DND-41 (cell line): ENCODE measurements around the gene WDR45.
"Not testable (repeated sequence)": the region's sequence is repeated elsewhere in the genome, so short reads cannot be mapped to it uniquely, and the experiment has no call there.

Source experiments
- ATAC-seq: fragments of 200-7000 bp; cut with Tn5 transposase; 3 replicates; pipeline ENCODE4 v1.9.1; 2021; ENCODE audit warnings: low read depth; ENCODE audit not compliant: insufficient read depth
- DNase-seq: peaks from one replicate; pipeline ENCODE4 v3.0.0-alpha.2; 2020
- H2AFZ ChIP-seq: 2 replicates; pipeline ENCODE4 v1.6.0; 2012; ENCODE audit warnings: low read depth, low read length
- H3K27ac ChIP-seq: 2 replicates; pipeline ENCODE4 v1.5.1; 2012; ENCODE audit warnings: low read length, inconsistent platforms
- H3K27me3 ChIP-seq: fragments of 200-600 bp; sonication (generic); 2 replicates; pipeline ENCODE4 v1.6.0; 2012; ENCODE audit warnings: low read length, mild to moderate bottlenecking, inconsistent platforms; ENCODE audit not compliant: insufficient read depth, poor library complexity
- H3K36me3 ChIP-seq: 2 replicates; pipeline ENCODE4 v1.5.1; 2012; ENCODE audit warnings: low read length, inconsistent platforms; ENCODE audit not compliant: insufficient read depth
- H3K4me1 ChIP-seq: 2 replicates; pipeline ENCODE4 v1.5.1; 2012; ENCODE audit warnings: mild to moderate bottlenecking, low read length; ENCODE audit not compliant: insufficient read depth
- H3K4me2 ChIP-seq: 2 replicates; pipeline ENCODE4 v1.6.0; 2012; ENCODE audit warnings: mild to moderate bottlenecking, moderate library complexity, low read length, inconsistent platforms; ENCODE audit not compliant: insufficient read depth
- H3K4me3 ChIP-seq, 2 experiments: fragments of 200-600 bp in 1 of 2; shearing (Covaris generic) in 1 of 2; 2 replicates each; pipeline ENCODE4 v1.5.1; 2012 to 2016; ENCODE audit warnings: inconsistent platforms in 2 of 2, low read length in 2 of 2, mild to moderate bottlenecking in 2 of 2, low read depth in 1 of 2, moderate library complexity in 1 of 2
- H3K79me2 ChIP-seq: 2 replicates; pipeline ENCODE4 v1.6.0; 2012; ENCODE audit warnings: low read length, inconsistent platforms; ENCODE audit not compliant: insufficient read depth
- H3K9ac ChIP-seq: 2 replicates; pipeline ENCODE4 v1.6.0; 2012; ENCODE audit warnings: low read depth, mild to moderate bottlenecking, inconsistent platforms, low read length, moderate library complexity
- H3K9me3 ChIP-seq: 2 replicates; pipeline ENCODE4 v1.5.1; 2012; ENCODE audit warnings: low read length, moderate library complexity, mild to moderate bottlenecking, inconsistent platforms; ENCODE audit not compliant: insufficient read depth, severe bottlenecking
- H4K20me1 ChIP-seq: 2 replicates; pipeline ENCODE4 v1.6.0; 2012; ENCODE audit warnings: low read length; ENCODE audit not compliant: insufficient read depth
- CTCF ChIP-seq: IDR thresholded peaks from 2 replicates; pipeline ENCODE4 v1.5.1; 2012; ENCODE audit warnings: borderline replicate concordance, low read length, moderate library complexity, mild to moderate bottlenecking; ENCODE audit not compliant: poor library complexity, severe bottlenecking; ENCODE audit errors: extremely low read depth
- EZH2 ChIP-seq: IDR thresholded peaks from 3 replicates; pipeline ENCODE4 v1.6.1; 2012; ENCODE audit warnings: borderline replicate concordance, low read depth, mild to moderate bottlenecking, moderate library complexity, low read length, inconsistent platforms; ENCODE audit not compliant: severe bottlenecking

Gene WDR45

GRCh38 chrX:49079489-49080428, at the start of gene WDR45:
Gene WDR45, minus strand, starts transcription at chrX:49079887. Its CDS starts 1,792 bp downstream, at chrX:49078095.
- peak within 1 kb of the TSS; percentile 92 for H3K9ac ChIP-seq
- H3K9me3 ChIP-seq = no peaks in the 10 kb centered on the region
- H3K4me3 ChIP-seq = peak within 1 kb of the TSS; percentile 46 to 81
- H3K27me3 ChIP-seq = no peaks in the 10 kb centered on the region
- H3K4me1 ChIP-seq = peaks cover 13% of the 10 kb centered on the region
- no peaks in the 10 kb centered on the region for H4K20me1 ChIP-seq
- H3K79me2 ChIP-seq = peaks cover 13% of the 10 kb centered on the region
- H2AFZ ChIP-seq = peak within 1 kb of the TSS; percentile 70
- DNase-seq (peak; percentile 78), ATAC-seq (peak; percentile 91)
- H3K36me3 ChIP-seq = peaks cover 31% of the 10 kb centered on the region
- H3K4me2 ChIP-seq = peak within 1 kb of the TSS; percentile 76
- peak within 1 kb of the TSS; percentile 79 for H3K27ac ChIP-seq
- TF ChIP-seq EZH2 = no peak

- DNase-seq (no peak), ATAC-seq (no peak)
- Histone ChIP-seq H3K36me3 (no peaks in the 10 kb centered on the region), H3K9ac (no peak overlapping the region), H3K4me1 (no peaks in the 10 kb centered on the region), H3K27me3 (no peaks in the 10 kb centered on the region), H3K4me2 (no peak overlapping the region), H2AFZ (no peak overlapping the region), H3K9me3 (no peaks in the 10 kb centered on the region), H3K79me2 (no peaks in the 10 kb centered on the region), H4K20me1 (no peaks in the 10 kb centered on the region), H3K27ac (no peak overlapping the region), H3K4me3 (no peak overlapping the region)
- no peak for TF ChIP-seq CTCF
These were observed 49.7 kb upstream of the WDR45 start for GRCh38 chrX:49129427-49129826.

GRCh38 chrX:49127742-49128258, 48.1 kb upstream of the WDR45 start:
- H3K27ac ChIP-seq, H3K4me2 ChIP-seq, DNase-seq, H3K27me3 ChIP-seq, H3K4me3 ChIP-seq, ATAC-seq, H2AFZ ChIP-seq, H3K36me3 ChIP-seq, H3K4me1 ChIP-seq, H4K20me1 ChIP-seq, H3K9me3 ChIP-seq, H3K9ac ChIP-seq: not testable (repeated sequence)
- H3K79me2 ChIP-seq = peaks cover 11% of the 10 kb centered on the region

- H3K4me3 ChIP-seq = peak overlapping the region; percentile 89 to 95; a peak in 3 of 4 replicates
- peaks cover 35% of the 10 kb centered on the region for H3K36me3 ChIP-seq
- DNase-seq = no peak
- no peaks in the 10 kb centered on the region for H3K27me3 ChIP-seq
- H3K9ac ChIP-seq = peak overlapping the region; percentile 80
- no peak for ATAC-seq
- peak overlapping the region; percentile 92 for H3K4me2 ChIP-seq
- H3K27ac ChIP-seq = peak overlapping the region; percentile 80; the same call in 1 of the 2 replicates
- TF ChIP-seq EZH2 (no peak), CTCF (no peak)
- H3K9me3 ChIP-seq = no peaks in the 10 kb centered on the region
- peaks cover 29% of the 10 kb centered on the region for H3K79me2 ChIP-seq
- H3K4me1 ChIP-seq = peaks cover 24% of the 10 kb centered on the region
- no peak overlapping the region for H2AFZ ChIP-seq
- H4K20me1 ChIP-seq = no peaks in the 10 kb centered on the region
These were observed 42.8 kb upstream of the WDR45 start for GRCh38 chrX:49122499-49122898.
